Limb (tissue), 2 donors: ENCODE measurements around the gene NFIL3.

ENCODE experiments used
- DNase-seq, 2 donors: peaks; one replicate each; pipeline ENCODE4 v3.0.0-alpha.2; 2016; ENCODE audit errors: extremely low spot score in 2 of 2

NFIL3 gene

DNA sequence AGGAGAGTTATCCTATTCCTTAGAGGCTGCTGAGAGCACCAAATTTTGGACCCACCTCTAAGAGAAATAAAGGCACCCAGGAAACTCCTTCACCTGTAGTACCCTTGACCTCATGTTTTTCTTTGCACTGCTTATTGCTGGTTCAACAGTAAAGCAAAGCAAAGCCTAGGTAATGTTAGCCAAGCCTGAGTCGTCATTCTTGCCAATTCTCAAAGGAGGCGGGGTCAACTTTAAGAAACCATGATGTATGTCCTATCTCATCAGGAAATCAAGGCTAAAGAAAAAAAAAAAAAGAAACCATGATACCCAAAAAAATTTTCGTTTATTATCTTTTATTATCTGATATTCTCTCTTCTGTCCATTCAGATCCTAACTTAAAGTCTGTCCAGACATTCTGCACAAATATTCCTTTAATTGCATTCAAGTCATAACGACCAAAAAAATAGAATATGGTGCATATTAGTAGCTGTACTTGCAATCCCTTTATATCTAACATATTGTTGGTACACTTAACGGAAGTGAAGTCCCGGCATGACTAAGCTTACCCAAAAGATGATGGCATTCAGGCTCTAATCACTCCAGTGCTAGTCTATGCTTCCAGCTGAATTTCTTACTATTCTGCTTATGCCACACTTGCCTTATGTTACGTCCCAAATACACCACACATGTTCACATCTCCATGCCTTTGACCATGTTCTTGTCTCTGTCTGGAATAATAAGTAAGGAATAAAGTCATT is 63.7 kb downstream of the NFIL3 start:
- no peak for DNase-seq

DNA sequence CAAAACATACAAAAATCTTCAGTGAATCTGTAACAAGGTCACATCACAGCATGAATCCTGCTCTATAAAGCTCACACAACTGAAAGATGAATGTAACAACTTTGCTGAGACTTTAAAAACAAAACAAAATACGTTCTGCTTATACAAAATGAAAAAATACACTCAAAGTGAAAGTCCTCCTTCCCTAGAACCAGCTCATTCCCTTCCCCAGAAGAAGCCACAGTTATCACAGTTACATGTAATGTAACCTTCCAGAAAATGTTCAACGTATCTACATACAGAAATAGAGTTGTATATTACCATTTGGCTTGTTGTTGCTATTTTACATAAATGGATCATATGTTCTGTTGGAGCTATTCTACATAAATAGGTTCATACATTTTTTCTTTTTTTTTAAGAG is 64.5 kb downstream of the NFIL3 start:
- DNase-seq, result no peak
